Measurements from ENCODE around the gene UHMK1. TPM values are rescaled to one million over a fixed set of nuclear protein-coding genes. Genes with fewer than 3 reads are reported as not detected.

The UHMK1 gene
- total and polyA plus RNA-seq, 2 donors, result 26.8 to 29.7 TPM

Other genes starting within 250 kb of the UHMK1 start
- gene SPATA46, start 121.0 kb upstream of the UHMK1 start, total RNA-seq, result not detected
- gene SPATA46, start 121.0 kb upstream of the UHMK1 start, polyA plus RNA-seq, result not detected
- gene C1orf226, start 116.1 kb upstream of the UHMK1 start, total RNA-seq, result 0.14 TPM
- 1.1 TPM for gene C1orf226, start 116.1 kb upstream of the UHMK1 start, polyA plus RNA-seq
- gene SH2D1B, start 85.7 kb upstream of the UHMK1 start, total RNA-seq, result 0.47 TPM
- 0.27 TPM for gene SH2D1B, start 85.7 kb upstream of the UHMK1 start, polyA plus RNA-seq
- gene UAP1, start 63.9 kb downstream of the UHMK1 start, total RNA-seq, result 21.9 TPM
- 56.3 TPM for gene UAP1, start 63.9 kb downstream of the UHMK1 start, polyA plus RNA-seq
- gene DDR2, start 134.6 kb downstream of the UHMK1 start, total RNA-seq, result 2.4 TPM
- 2.1 TPM for gene DDR2, start 134.6 kb downstream of the UHMK1 start, polyA plus RNA-seq